ENCODE measurements around the gene CALCOCO1. TPM values are rescaled to one million over a fixed set of nuclear protein-coding genes. Genes with fewer than 3 reads are reported as not detected.

Gene CALCOCO1
- total RNA-seq, 1 donor from 2014 or later, result 25.3 TPM

GRCh38 chr12:53734425-53734824 lies 7.2 kb upstream of the CALCOCO1 start:
- H3K36me3 ChIP-seq, result no peaks in the 10 kb centered on the region
- H3K79me2 ChIP-seq (ENCODE audit: low read depth), result no peaks in the 10 kb centered on the region
- no peak overlapping the region for H2AFZ ChIP-seq (replicated peaks)
- no peaks in the 10 kb centered on the region for H3K36me3 Mint-ChIP-seq
- H3K9me3 Mint-ChIP-seq, result no peaks in the 10 kb centered on the region
- H3K4me2 ChIP-seq, result no peak overlapping the region
- no peak overlapping the region for H3K27ac ChIP-seq
- no peak overlapping the region for H3K27ac Mint-ChIP-seq
- H3K4me1 ChIP-seq, result peaks cover 25% of the 10 kb centered on the region
- H3K4me3 ChIP-seq, result no peak overlapping the region
- H3K9ac ChIP-seq, result no peak overlapping the region
- peaks cover 20% of the 10 kb centered on the region for H3F3A ChIP-seq (ENCODE audit: low read depth)
- H3K4me1 Mint-ChIP-seq, result peaks cover 24% of the 10 kb centered on the region
- H3K4me3 Mint-ChIP-seq, result no peak overlapping the region
- H3K27me3 Mint-ChIP-seq (ENCODE audit: insufficient read depth, low read depth), result peaks cover 37% of the 10 kb centered on the region
- peaks cover 84% of the 10 kb centered on the region for H3K27me3 ChIP-seq
- TF ChIP-seq, protein P1, sequence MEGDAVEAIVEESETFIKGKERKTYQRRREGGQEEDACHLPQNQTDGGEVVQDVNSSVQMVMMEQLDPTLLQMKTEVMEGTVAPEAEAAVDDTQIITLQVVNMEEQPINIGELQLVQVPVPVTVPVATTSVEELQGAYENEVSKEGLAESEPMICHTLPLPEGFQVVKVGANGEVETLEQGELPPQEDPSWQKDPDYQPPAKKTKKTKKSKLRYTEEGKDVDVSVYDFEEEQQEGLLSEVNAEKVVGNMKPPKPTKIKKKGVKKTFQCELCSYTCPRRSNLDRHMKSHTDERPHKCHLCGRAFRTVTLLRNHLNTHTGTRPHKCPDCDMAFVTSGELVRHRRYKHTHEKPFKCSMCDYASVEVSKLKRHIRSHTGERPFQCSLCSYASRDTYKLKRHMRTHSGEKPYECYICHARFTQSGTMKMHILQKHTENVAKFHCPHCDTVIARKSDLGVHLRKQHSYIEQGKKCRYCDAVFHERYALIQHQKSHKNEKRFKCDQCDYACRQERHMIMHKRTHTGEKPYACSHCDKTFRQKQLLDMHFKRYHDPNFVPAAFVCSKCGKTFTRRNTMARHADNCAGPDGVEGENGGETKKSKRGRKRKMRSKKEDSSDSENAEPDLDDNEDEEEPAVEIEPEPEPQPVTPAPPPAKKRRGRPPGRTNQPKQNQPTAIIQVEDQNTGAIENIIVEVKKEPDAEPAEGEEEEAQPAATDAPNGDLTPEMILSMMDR (IDR thresholded peaks at IDR 0.05), result no peak
- DNase-seq (ENCODE audit: low spot score), result no peak
- no peaks in the 10 kb centered on the region for H3K9me3 ChIP-seq (ENCODE audit: low read depth)
- H4K20me1 ChIP-seq (ENCODE audit: low read depth), result peaks cover 7% of the 10 kb centered on the region

GRCh38 chr12:53733807-53734200 lies 6.6 kb upstream of the CALCOCO1 start:
- peaks cover 19% of the 10 kb centered on the region for H3K4me1 Mint-ChIP-seq
- peaks cover 18% of the 10 kb centered on the region for H3K4me1 ChIP-seq
- H3K79me2 ChIP-seq (ENCODE audit: low read depth), result no peaks in the 10 kb centered on the region
- no peak overlapping the region for H3K9ac ChIP-seq
- peaks cover 7% of the 10 kb centered on the region for H4K20me1 ChIP-seq (ENCODE audit: low read depth)
- no peaks in the 10 kb centered on the region for H3K36me3 Mint-ChIP-seq
- no peak overlapping the region for H3K27ac ChIP-seq
- TF ChIP-seq EZH2phosphoT487 (IDR thresholded peaks at IDR 0.05), result no peak
- TF ChIP-seq, protein P1 (IDR thresholded peaks at IDR 0.05), result no peak
- no peak for TF ChIP-seq EZH2 (IDR thresholded peaks at IDR 0.05)
- peaks cover 78% of the 10 kb centered on the region for H3K27me3 ChIP-seq
- H3K9me3 Mint-ChIP-seq, result no peaks in the 10 kb centered on the region
- H3K4me2 ChIP-seq, result no peak overlapping the region
- H3K27ac Mint-ChIP-seq, result no peak overlapping the region
- no peaks in the 10 kb centered on the region for H3K9me3 ChIP-seq (ENCODE audit: low read depth)
- DNase-seq (ENCODE audit: low spot score), result no peak
- peaks cover 14% of the 10 kb centered on the region for H3F3A ChIP-seq (ENCODE audit: low read depth)
- no peak overlapping the region for H2AFZ ChIP-seq (replicated peaks)
- H3K4me3 ChIP-seq, result no peak overlapping the region
- H3K36me3 ChIP-seq, result no peaks in the 10 kb centered on the region
- H3K4me3 Mint-ChIP-seq, result no peak overlapping the region
- peaks cover 37% of the 10 kb centered on the region for H3K27me3 Mint-ChIP-seq (ENCODE audit: insufficient read depth, low read depth)

- no peak for DNase-seq (ENCODE audit: low spot score)
- no peak overlapping the region for H3K27ac Mint-ChIP-seq
- H3K36me3 Mint-ChIP-seq, result no peaks in the 10 kb centered on the region
- Histone ChIP-seq H3K4me2 (no peak overlapping the region), H3K27me3 (peaks cover 73% of the 10 kb centered on the region), H3K9me3 (ENCODE audit: low read depth) (no peaks in the 10 kb centered on the region), H3K4me1 (peaks cover 15% of the 10 kb centered on the region), H3K79me2 (ENCODE audit: low read depth) (no peaks in the 10 kb centered on the region), H3K27ac (no peak overlapping the region), H3F3A (ENCODE audit: low read depth) (peaks cover 14% of the 10 kb centered on the region), H2AFZ (replicated peaks) (no peak overlapping the region), H3K9ac (no peak overlapping the region), H4K20me1 (ENCODE audit: low read depth) (peaks cover 7% of the 10 kb centered on the region), H3K4me3 (no peak overlapping the region), H3K36me3 (no peaks in the 10 kb centered on the region)
- H3K9me3 Mint-ChIP-seq, result no peaks in the 10 kb centered on the region
- TF ChIP-seq EZH2 (IDR thresholded peaks at IDR 0.05) (no peak), EZH2phosphoT487 (IDR thresholded peaks at IDR 0.05) (no peak)
- TF ChIP-seq, protein P1 (IDR thresholded peaks at IDR 0.05), result no peak
- H3K4me3 Mint-ChIP-seq, result no peak overlapping the region
- peaks cover 18% of the 10 kb centered on the region for H3K4me1 Mint-ChIP-seq
- H3K27me3 Mint-ChIP-seq (ENCODE audit: insufficient read depth, low read depth), result peaks cover 37% of the 10 kb centered on the region
These were observed 6.0 kb upstream of the CALCOCO1 start for GRCh38 chr12:53733051-53733806.
